ENCODE results near the gene INHBB.

DNA sequence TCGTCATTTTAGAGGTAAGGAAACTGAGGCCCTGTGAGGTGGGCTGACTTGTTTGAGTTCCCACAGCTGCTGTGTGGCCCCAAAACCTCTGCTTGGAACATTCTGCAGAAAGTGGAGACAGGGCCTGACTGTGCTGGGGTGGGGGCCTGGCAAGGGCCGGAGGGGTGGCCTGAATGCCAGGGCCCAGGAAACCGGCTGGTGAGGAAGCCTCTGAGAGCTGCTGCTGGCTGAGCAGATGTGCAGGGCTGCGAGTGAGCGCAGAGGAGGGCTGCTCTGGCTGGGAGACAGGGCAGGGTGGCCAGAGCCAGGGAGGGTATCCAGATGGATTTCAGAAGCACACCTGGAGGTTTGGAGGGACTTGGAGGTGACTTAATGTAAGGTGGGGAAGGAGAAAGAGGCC is 29.9 kb upstream of the INHBB start:
- TF ChIP-seq, protein P1, sequence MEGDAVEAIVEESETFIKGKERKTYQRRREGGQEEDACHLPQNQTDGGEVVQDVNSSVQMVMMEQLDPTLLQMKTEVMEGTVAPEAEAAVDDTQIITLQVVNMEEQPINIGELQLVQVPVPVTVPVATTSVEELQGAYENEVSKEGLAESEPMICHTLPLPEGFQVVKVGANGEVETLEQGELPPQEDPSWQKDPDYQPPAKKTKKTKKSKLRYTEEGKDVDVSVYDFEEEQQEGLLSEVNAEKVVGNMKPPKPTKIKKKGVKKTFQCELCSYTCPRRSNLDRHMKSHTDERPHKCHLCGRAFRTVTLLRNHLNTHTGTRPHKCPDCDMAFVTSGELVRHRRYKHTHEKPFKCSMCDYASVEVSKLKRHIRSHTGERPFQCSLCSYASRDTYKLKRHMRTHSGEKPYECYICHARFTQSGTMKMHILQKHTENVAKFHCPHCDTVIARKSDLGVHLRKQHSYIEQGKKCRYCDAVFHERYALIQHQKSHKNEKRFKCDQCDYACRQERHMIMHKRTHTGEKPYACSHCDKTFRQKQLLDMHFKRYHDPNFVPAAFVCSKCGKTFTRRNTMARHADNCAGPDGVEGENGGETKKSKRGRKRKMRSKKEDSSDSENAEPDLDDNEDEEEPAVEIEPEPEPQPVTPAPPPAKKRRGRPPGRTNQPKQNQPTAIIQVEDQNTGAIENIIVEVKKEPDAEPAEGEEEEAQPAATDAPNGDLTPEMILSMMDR (IDR thresholded peaks at IDR 0.05), result no peak
- no peak for TF ChIP-seq POLR2A (IDR thresholded peaks at IDR 0.05)
